Activated T-helper 9 cell treated with anti-CD3 and anti-CD28 coated beads, Interleukin-2, amount 50 U/mL, for 16 hours (primary cell): Measurements from ENCODE around the gene IRF9.

Source experiments
- DNase-seq: peaks from one replicate; pipeline ENCODE4 v3.0.0-alpha.2; 2020; ENCODE audit warnings: low read depth

Gene IRF9

DNA sequence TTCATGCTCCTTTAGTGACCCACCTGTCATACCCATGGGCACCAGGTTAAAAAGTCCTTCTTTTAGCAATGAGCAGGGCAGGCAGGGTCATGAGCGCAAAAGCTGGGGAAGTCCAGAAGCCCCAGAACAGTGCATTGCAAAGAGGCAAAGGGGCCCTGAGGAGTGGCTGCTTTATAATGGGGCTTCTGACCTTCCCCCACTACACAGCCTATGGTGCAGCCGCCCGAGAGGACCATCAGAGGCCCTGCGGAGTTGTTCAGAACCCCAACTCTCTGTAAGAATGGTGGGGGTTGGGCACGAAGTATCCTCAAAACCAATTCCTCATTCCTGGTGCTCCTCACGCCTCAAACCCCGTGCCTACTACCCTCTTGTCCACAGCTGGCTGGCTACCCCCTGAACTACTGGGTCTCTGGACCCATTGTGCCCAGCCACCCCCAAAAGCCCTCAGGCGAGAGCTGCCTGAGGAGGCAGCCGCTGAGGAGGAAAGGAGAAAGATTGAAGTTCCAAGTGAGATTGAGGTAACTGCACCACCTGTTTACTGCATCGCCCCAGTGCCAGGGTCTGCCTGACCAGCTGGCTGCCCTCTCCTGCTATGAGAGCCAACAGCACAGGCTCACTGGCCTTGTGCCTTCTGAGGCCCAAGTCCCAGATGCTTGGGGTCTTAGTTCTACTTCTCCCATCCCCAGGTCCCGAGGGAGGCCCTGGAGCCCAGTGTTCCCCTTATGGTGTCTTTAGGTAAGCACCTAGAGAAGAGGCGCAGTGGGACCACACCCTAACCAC, 17.5 kb downstream of the IRF9 start:
- DNase-seq: no peak

DNA sequence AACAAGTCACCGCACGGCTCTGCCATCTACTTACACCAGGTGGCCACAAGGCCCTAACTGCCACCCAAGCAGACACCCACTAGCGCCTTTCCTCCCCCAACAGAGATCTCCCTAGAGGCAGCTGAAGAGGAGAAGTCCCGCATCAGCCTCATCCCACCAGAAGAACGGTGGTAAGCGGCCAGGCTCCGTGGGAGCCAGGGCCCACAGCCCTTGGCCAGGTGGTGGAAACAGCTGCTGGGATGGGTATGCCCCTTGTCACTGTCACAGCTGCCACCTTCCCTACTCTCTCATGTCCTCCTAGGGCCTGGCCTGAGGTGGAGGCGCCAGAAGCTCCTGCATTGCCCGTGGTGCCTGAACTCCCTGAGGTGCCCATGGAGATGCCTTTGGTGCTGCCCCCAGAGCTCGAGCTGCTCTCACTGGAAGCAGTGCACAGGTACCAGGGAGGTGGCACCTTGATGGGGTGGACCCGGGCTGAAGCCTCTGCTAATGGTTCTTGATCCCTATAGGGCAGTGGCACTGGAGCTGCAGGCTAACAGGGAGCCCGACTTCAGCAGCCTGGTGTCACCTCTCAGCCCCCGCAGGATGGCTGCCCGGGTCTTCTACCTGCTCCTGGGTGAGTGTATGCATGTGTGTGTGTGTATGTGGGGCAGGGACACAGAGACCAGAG, 18.4 kb downstream of the IRF9 start:
- no peak for DNase-seq

DNA sequence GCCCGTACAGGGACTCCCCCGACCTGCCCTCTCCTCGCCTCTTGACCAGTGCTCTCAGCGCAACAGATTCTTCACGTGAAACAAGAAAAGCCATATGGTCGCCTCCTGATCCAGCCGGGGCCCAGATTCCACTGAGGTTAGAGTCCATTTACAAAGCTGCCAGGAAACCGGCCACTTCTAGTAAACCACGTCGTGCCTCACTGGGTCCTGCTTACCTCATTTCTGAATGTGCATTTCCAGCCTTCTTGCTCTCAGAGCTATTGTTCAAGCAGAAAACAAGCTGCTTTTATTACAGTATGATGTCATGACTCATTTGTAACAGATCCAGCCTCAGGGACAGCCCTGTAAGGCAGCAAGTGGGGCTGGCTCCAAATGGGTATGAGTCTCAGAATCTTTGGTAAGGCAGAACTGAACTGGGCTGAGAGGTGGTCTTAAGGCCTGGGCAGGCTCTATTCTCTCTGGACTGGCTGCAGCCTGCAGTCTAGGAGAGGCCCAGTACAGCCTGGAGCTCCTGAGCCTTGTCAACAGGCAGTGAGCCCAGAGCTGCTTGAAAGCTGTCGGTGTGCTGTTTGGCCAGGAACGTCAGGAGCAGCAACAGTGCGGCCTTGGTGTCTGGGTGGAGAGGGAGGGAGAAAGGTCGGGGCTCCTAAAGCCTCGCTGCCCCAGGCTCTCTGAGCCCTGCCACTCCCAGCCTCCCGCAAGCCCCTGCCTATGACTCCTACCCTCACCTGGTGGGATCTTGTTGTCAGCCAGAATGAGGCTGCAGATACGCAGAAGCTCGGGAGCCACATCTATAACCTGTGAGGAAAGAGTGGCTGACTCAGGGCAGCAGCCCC, 19.1 kb downstream of the IRF9 start:
- no peak for DNase-seq

DNA sequence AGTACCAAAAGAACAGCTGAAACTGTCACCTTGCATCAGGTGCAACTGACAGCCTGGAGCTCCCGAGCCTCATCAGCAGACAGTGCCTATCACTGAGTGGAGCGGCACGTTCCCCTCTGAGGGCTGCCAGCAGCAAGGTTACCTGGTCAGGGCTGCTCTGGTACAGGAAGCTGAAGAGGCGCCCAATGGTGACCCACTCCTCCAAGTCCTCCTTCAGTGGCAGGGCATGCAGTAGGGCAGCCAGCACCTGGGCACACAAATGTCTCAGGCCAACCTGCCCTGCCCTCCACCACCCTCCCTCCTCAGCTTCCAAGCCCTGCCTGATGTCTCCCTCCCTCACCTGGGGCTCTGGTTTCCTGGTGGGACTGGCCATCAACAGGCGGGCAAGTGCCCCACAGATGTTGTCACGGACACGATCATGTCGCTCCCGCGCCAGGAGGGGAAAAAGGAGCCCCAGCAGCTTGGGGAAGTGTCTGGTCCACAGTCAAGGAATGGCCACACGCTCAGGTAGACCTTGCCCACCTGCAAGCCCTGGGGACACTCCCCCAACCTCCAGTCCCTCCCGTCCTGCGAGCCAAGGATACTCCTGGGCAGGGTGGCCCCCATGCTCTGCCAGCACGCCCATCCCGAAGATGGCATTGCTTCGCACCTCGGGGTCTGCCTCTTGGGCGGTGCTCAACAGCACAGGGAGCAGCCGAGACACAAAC, 20.5 kb downstream of the IRF9 start:
- DNase-seq: no peak

DNA sequence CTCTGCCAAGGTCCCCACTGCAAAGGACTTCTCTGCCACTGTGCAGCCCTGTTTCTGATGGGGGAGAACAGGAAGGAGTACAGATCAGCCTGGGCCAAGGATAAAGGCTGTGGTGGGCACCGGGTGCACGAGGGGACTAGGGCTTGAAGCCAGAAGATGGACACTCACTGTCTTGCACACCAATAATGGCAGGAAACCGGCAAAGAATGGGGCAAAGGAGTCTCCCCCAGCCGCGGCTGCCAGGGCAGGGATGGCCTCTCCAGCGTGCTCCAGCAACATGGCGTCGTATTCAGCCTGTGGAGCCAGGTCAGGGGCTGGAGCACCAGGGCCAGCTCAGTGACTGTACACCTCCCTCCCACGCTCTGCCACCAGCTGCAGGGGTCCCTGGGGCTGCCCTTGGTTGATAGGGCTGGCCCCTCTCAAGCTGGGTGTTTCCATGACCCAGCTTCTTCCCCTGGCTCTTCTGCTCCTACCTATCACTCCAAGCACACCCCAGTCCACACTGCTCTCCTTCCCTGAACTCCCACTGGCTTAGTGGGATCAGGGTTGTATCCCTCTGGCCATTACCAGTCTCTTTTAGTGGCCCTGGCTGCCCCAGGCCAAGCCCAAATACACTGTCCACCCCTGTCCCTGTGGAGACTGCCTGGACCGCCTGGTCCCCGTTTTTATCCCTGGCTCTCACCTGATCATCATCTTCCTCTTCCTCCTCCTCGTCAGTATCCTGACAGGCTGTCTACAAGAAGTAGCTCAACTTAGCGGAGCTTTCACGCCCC, 21.2 kb downstream of the IRF9 start:
- no peak for DNase-seq

DNA sequence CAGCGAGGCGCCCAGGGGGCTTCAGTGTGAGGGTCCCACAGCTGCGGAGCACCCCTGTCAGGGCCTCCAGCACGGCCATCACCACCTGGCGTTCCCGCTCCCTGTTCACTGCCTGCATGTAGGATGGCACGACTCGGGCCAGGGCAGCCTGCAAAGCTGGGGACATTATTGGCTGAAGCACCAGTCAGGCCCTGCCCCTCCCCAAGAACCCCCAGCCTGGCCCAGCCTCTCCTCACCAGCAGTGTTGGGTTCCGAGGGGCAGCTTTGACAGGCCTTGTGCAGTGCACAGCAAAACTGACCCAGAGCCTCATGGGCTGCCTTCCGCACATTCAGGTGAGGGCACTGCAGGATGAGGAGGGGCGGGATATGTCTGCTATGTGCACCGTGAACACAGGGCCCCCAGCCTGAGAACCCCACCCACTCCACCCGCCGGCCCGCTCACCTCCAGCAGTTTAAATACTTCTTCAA, 22.0 kb downstream of the IRF9 start:
- no peak for DNase-seq

DNA sequence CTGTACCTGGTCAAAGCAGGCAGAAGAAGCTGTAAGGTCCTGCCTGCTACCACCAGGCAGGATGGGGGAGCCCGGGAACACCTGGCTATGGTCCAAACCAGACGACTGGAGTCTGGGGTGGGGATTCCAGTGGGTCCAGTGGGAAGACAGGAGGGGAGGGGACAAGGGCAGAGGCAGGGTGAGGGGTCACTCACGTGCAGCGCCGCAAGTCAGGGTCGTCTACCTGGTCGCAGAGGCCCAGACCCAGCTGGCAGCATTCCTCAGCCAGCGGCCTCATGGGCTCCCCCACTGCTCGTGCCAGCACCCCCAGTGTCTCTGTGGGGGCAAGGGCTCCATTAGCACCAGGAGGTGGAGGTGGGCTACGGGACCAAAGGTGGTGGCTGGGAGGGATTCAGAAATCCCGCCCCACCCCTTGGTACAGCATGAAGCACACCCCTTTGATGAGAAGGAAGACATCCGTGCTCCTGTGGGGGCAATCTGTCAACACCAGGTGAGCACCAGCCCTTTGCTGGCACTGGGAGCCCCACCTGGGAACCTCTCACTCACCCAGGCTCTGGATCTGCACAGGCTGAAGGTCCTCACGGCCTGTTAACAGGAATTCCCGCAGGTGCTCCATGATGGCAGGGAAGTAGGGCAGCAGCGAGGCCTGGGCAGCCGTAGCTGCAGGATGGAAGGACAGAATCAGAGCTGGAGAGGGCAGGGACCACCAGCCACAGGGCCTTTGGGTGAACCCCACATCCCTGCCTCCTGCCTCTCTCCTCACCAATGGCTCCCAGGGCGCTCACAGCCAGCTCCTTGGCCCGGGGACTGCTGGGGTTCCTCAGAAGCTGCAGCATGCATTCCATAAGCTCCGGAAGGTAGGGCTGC, 23.3 kb downstream of the IRF9 start:
- no peak for DNase-seq

DNA sequence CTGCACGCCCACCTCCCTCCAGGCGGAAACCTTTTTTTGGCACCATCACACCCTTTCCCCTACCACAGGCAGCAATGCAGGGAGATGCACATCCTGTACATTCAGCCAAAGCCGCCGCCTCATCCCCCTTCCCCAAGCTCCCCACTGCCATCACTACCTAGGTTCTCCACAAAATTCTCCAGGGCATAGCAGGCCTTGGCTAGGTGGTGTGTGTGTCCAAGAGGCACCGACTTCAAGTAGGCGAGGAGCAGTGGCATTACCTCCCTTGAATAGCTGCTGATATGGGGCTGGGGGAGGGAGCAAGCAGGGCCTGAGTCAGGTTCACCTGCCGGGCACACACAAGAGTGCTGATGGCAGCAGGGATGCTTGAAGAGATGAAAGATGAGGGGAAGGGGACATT, 24.0 kb downstream of the IRF9 start:
- no peak for DNase-seq

DNA sequence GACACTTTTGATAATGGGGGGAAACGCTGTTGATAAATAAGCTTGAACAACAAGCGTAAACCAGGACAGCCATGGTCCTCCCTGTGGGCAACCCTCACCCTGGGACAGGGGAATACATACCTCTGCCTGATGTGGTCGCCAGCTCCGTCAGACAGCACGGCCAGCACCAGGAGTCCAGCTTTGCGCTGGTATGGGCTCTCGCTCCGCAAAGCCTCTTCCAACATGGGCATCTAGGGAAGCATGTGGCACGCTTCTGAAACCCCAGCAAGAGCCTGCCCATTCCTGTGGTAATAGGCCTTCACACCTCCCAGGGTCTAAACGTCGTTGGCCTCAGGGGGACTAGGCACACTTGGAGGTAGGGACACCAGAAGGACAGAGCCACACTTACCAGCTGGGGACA, 24.7 kb downstream of the IRF9 start:
- no peak for DNase-seq

DNA sequence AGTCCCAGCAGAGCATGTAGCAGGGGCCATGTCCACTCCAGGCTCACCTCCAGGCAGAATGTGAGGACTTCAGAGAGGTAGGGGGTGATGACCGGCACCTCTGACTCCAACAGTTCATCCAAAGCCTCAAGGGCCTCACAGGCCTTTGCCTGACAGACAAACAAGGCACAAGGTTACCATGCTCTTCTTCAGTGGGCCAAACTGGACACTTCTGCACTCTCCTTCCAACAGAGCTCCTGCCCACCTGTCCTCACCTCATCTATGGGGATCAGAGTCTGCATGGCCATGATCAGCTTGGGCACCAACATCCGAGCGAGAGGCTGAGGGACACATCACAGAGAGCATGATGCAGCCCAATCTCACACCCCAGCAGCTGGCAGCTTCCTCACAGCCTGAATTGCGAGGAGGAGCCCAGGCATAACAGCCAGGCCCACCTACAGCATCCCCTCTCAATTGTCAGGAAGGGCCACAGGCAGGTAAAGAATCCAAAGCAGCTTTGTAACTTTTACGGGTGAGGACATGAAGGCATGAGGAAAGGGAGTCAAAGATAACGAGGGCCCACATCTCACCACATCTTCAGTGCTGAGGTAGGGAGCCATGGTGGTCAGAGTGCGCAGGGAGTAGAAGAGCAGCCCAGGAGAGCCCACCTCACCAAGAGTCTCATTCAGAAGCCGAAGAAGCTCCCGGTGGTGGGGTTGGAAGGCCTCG, 25.9 kb downstream of the IRF9 start:
- DNase-seq: no peak

DNA sequence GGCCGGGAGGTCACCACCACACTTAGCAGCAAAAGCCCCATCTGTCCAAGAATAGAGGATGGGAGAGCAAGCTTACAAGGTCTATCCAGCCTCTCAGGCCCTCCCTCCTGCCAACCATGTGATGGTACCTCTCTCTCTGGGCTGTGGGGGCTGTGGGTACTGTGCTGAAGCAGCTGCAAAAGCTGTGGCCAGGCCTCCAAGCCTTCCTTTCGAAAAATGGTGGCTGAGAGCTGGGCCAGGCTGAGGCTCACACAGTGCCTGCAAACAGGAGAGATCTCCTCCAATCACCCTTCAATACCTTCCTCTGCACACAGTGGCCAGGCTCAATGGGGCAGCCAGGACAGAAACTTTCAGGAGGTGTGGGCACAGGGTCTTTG, 26.5 kb downstream of the IRF9 start:
- DNase-seq: no peak

DNA sequence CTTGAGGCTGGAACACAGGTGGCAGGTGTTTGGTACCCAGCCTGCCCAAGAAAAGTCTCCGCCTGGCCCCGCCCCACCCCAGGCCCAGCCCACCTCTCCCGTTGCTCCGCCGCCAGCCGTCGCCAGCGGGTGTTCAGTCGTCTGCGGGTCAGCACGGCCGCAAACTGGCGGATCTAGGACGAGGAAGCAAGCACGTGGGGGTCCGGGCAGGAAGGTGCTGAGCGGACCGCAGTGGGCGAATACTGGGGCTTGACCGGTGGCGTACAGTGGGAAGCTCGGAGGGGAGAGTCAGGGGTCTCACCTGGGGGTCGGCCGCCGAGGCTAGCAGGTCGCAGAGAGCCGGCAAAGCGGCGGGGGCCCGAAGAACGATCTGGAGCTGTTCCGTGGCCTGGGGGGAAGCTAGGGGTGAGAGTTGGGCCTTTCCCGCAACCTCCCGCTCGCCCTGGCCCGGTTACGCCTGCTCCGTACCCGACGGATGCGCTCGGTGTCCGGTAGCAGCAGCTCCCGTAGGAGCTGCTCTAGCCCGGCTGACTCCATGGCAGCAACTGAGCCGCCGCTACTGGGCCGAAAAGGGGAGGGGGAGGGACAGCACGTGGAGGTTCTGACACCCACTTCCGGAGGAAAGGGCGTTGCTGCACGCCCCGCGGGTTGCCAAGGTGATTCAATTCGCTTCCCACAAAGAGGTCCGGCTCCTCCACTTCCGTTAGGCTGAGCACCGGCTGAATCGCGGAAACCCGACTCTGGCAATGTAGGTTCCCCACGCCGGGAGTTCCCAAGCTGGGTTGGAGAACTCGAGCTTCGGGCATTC, 27.4 kb downstream of the IRF9 start, which contains the start of gene IPO4:
TSS of gene IPO4 (minus strand) at position 566 of the 808 bp plus-strand sequence. CDS start at position 537, 29 bp downstream.
- DNase-seq: peak; percentile 93

DNA sequence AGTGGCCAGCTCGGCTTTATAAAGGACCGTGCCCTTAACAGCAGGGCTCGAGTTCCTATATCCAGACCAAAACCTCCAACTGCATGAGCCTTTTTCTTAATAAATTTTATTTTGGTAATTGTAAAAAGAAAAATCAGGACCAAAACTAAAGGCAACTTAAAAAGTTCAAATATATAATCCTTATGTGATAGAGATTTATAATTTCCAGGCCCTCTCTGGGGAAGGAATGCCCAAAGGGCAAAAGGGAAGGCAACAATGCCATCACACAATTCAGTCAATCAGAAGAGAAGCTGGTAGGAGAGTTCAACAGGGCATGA, 28.0 kb downstream of the IRF9 start:
- no peak for DNase-seq

DNA sequence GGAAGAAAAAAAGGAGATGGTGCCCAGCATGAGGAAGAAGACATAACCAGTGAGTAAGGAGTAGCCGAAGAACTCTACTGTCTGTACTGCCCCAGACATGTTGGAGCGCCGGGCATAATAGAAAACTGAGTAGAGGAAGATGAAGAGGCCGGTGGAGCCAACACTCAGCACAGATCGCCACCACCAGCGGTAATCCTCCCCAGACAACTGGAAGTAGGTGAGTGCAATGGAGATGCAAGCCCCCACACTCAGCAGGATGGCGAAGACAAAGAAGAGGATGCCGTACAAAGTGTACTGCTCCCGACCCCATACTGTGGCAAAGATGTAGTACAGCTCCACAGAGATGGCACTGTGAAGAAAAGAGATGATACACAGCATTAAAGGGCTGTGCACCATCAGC, 28.4 kb downstream of the IRF9 start:
- DNase-seq: no peak

DNA sequence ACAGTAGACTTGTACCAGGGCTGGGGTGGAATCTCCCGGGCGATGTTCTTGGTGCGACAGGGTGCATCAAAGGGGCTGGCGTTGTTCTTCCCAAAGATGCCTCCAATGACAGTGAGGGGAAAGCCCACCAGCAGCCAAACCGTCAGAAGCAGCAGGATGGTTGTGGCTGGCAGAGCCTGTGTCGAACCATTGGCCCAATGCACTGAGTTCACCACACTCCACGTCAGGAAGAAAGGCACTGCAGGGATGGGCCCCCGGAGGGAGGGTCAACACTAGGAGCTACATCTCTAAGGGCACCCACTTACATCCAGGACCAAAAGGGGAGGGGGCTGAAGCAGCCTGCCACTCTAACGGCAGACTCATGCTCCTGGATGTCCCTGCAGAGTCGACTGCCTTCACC, 29.4 kb downstream of the IRF9 start:
- DNase-seq: no peak

DNA sequence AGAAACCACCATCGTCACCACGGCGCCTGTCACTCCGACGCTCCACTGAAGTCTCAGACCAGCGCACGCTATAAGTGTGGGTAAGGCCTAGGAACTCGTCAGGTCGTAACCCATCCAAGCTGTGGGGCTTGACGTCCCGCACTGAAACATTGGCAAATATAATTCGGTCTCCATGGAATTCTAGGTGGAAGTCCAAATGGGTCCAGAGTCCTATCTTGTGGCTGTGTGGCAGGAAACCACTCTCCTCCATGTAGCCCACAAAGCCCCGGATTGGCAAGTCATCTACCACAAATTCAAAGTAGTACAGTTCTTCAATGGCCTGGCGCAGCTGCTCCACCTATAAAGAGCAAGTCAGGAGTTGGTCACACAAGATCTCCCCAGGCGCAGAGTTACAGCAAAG, 31.9 kb downstream of the IRF9 start:
- no peak for DNase-seq

DNA sequence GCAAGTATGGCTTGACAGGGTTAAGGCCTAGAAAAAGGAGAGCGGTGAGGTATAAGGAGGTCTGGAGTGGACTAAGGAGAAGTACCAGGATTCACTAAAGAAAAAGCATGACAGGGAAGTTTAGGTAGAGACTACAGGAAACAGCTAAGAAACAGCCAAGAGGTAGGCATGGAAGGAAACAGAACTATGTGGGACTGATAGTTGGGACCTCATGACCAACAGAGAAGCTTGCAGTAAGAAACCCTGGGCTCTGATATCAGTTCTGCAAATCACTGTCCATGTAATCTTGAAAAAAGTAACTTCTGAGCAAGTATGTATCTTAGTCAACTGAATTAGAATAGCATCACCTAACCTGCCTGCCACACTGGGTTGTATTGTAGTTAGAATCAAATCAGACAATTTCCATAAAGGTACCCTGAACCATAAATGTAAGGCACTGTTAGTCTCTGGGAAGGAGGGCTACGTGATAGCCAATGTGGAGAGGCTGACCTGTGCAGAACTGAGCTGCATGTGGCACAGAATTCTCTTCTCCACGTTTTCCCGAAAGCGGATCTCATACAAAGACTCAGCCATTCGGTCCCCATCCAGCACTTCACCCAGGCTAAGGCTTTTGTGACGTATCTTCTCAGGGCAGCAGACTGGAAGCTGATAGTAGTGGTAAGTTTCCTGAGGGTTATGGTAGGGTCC, 33.3 kb downstream of the IRF9 start:
- no peak for DNase-seq

DNA sequence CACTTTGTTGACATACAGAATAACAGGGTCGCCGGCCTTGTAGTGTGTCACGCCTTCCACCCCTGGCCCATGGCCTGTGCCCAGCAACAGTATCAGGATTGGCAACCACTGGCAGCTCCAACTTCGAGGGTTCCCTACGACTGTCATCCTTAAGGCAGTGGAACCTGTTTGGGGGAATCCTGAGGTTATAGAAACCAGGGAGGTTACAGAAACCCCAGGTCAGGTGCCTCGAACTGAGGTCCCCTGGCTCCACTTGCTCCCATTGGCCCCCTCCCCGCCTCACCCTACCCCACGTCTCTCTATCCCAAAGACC, 33.8 kb downstream of the IRF9 start:
- no peak for DNase-seq
